Caco-2 (cell line): ENCODE data around the gene CAMK2D. TPM values are rescaled to one million over a fixed set of nuclear protein-coding genes. Genes with fewer than 3 reads are reported as not detected.

ENCODE experiments used
- BruUV-seq: library from RNA; stranded (reverse); fragments of 400-500 nt; replicated peaks from 2 replicates; lab custom pipeline; 2021; lab: Mats Ljungman, UMichigan
- CTCF ChIA-PET: fragments of 300-600 bp; sonication (Branson Sonifier 250); formaldehyde crosslinking; loops from one replicate; lab custom pipeline; 2022; ENCODE audit warnings: antibody characterized with exemption; lab: Charles Lee
- POLR2A ChIA-PET: fragments of 300-600 bp; sonication (Branson Sonifier 250); formaldehyde crosslinking; loops from one replicate; lab custom pipeline; 2022; ENCODE audit warnings: antibody characterized with exemption; lab: Charles Lee
- DNase-seq, 2 experiments: peaks; one replicate each; pipeline versions ENCODE4 v3.0.0 to v3.0.0-alpha.2; 2020 to 2022
- H3K27me3 ChIP-seq: replicated peaks from 2 replicates; pipeline ENCODE4 v1.6.0; 2011; ENCODE audit warnings: low read length; ENCODE audit not compliant: control insufficient read depth, insufficient read depth
- H3K36me3 ChIP-seq: 2 replicates; pipeline ENCODE4 v1.5.1; 2011; ENCODE audit warnings: low read length; ENCODE audit not compliant: control insufficient read depth, insufficient read depth
- H3K4me1 ChIP-seq: fragments of 250-450 bp; sonication (Bioruptor Pico); 2 replicates; pipeline ENCODE4 v1.5.1; 2020; ENCODE audit warnings: mild to moderate bottlenecking
- H3K4me3 ChIP-seq: 2 replicates; pipeline ENCODE4 v1.5.1; 2011; ENCODE audit warnings: low read depth, mild to moderate bottlenecking, control low read depth, low read length
- H3K9me3 ChIP-seq: fragments of 250-450 bp; sonication (Bioruptor Pico); 2 replicates; pipeline ENCODE4 v1.5.1; 2020; ENCODE audit warnings: mild to moderate bottlenecking, moderate library complexity
- H3K27ac Mint-ChIP-seq: one replicate; pipeline ENCODE4 v1.8.0; 2022; ENCODE audit warnings: mixed read lengths; ENCODE audit not compliant: unreplicated experiment
- H3K27me3 Mint-ChIP-seq: one replicate; pipeline ENCODE4 v1.8.0; 2022; ENCODE audit warnings: mixed read lengths; ENCODE audit not compliant: insufficient read depth, unreplicated experiment
- H3K36me3 Mint-ChIP-seq: one replicate; pipeline ENCODE4 v1.8.0; 2022; ENCODE audit warnings: mild to moderate bottlenecking, mixed read lengths; ENCODE audit not compliant: insufficient read depth, unreplicated experiment
- H3K4me1 Mint-ChIP-seq: one replicate; pipeline ENCODE4 v1.8.0; 2022; ENCODE audit warnings: low read depth, mixed read lengths; ENCODE audit not compliant: unreplicated experiment
- H3K4me3 Mint-ChIP-seq: one replicate; pipeline ENCODE4 v1.8.0; 2022; ENCODE audit warnings: mild to moderate bottlenecking, moderate library complexity, mixed read lengths; ENCODE audit not compliant: unreplicated experiment
- H3K9me3 Mint-ChIP-seq: one replicate; pipeline ENCODE4 v1.8.0; 2022; ENCODE audit warnings: mixed read lengths; ENCODE audit not compliant: unreplicated experiment
- intact Hi-C: fragments of 100-400 bp; cut with micrococcal nuclease; formaldehyde crosslinking; loops from one replicate; pipeline ENCODE4 v1.10.0; 2022; ENCODE audit not compliant: unreplicated experiment
- total RNA-seq: library from RNA; stranded (reverse); gene quantifications from 2 replicates; pipeline ENCODE4 v1.2.3, GENCODE V29; 2022
- TF ChIP-seq, protein P1 (sequence below), 2 experiments: fragments of 200-600 bp in 1 of 2; IDR thresholded peaks; 1 replicate in 1 of 2; 2 replicates in 1 of 2; pipeline versions ENCODE4 v1.5.1 to v1.8.0; 2011 to 2022; ENCODE audit warnings: antibody characterized with exemption in 1 of 2, control low read depth in 1 of 2, inconsistent platforms in 1 of 2, low read depth in 1 of 2, low read length in 1 of 2, mild to moderate bottlenecking in 1 of 2, moderate library complexity in 1 of 2; ENCODE audit not compliant: insufficient read depth in 1 of 2, severe bottlenecking in 1 of 2, unreplicated experiment in 1 of 2

The CAMK2D gene
- total RNA-seq, 1 experiment from 2014 or later, result 65.6 TPM

DNA sequence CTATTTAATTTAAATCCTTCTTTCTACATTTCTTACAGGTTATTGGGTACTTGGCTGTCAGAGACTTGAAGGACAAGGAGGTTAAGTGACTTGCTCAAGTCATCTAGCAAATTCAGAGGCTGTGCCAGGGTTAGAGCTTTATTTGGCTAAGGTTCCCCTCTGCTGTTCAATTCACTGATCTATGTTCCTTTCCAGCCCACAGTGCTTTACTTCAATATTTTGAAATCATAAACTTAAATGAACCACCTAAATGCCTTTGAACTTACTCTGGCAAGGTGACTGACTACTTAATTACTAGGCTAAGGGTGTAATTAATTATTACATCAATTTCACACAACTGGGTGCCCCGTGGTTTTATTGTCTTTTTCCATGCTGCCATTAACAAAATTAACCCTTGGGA, 288.7 kb downstream of the CAMK2D start:
- Histone ChIP-seq H3K9me3 (peaks cover 10% of the 10 kb centered on the region), H3K36me3 (no peaks in the 10 kb centered on the region; the same call in 1 of the 2 replicates), H3K27me3 (no peaks in the 10 kb centered on the region), H3K4me1 (peaks cover 52% of the 10 kb centered on the region), H3K4me3 (no peak overlapping the region)
- CTCF ChIA-PET, result no interaction called here
- Mint-ChIP-seq H3K27me3 (no peaks in the 10 kb centered on the region), H3K36me3 (peaks cover 28% of the 10 kb centered on the region), H3K27ac (no peak overlapping the region), H3K9me3 (peaks cover 23% of the 10 kb centered on the region), H3K4me1 (peaks cover 32% of the 10 kb centered on the region), H3K4me3 (no peak overlapping the region)
- no peak for DNase-seq
- POLR2A ChIA-PET, result no interaction called here
- no TSS peak for BruUV-seq
- TF ChIP-seq, protein P1, sequence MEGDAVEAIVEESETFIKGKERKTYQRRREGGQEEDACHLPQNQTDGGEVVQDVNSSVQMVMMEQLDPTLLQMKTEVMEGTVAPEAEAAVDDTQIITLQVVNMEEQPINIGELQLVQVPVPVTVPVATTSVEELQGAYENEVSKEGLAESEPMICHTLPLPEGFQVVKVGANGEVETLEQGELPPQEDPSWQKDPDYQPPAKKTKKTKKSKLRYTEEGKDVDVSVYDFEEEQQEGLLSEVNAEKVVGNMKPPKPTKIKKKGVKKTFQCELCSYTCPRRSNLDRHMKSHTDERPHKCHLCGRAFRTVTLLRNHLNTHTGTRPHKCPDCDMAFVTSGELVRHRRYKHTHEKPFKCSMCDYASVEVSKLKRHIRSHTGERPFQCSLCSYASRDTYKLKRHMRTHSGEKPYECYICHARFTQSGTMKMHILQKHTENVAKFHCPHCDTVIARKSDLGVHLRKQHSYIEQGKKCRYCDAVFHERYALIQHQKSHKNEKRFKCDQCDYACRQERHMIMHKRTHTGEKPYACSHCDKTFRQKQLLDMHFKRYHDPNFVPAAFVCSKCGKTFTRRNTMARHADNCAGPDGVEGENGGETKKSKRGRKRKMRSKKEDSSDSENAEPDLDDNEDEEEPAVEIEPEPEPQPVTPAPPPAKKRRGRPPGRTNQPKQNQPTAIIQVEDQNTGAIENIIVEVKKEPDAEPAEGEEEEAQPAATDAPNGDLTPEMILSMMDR (IDR thresholded peaks at IDR 0.05; ENCODE audit: insufficient read depth in 1 of 2, low read depth in 1 of 2, low read length in 1 of 2, severe bottlenecking in 1 of 2, unreplicated experiment in 1 of 2), result no peak
- intact Hi-C loops, result loop anchor here (5.0 kb wide), 1 partner anchor 71 kb away; no protein-coding TSS in a partner anchor

GRCh38 chr4:113471146-113471860, 290.2 kb downstream of the CAMK2D start:
- Histone ChIP-seq H3K9me3 (no peaks in the 10 kb centered on the region), H3K4me3 (no peak overlapping the region), H3K36me3 (no peaks in the 10 kb centered on the region), H3K4me1 (peaks cover 50% of the 10 kb centered on the region), H3K27me3 (no peaks in the 10 kb centered on the region)
- no peak for DNase-seq
- no TSS peak for BruUV-seq
- Mint-ChIP-seq H3K9me3 (peaks cover 23% of the 10 kb centered on the region), H3K27me3 (no peaks in the 10 kb centered on the region), H3K4me1 (peaks cover 33% of the 10 kb centered on the region), H3K36me3 (peaks cover 20% of the 10 kb centered on the region), H3K4me3 (no peak overlapping the region), H3K27ac (peak overlapping the region; percentile 6)
- TF ChIP-seq, protein P1 (IDR thresholded peaks at IDR 0.05; ENCODE audit: insufficient read depth in 1 of 2, low read depth in 1 of 2, low read length in 1 of 2, severe bottlenecking in 1 of 2, unreplicated experiment in 1 of 2), result no peak
- intact Hi-C loops, result loop anchor here (5.0 kb wide), 1 partner anchor 69 kb away; no protein-coding TSS in a partner anchor
- CTCF ChIA-PET, result no interaction called here
- POLR2A ChIA-PET, result no interaction called here

DNA sequence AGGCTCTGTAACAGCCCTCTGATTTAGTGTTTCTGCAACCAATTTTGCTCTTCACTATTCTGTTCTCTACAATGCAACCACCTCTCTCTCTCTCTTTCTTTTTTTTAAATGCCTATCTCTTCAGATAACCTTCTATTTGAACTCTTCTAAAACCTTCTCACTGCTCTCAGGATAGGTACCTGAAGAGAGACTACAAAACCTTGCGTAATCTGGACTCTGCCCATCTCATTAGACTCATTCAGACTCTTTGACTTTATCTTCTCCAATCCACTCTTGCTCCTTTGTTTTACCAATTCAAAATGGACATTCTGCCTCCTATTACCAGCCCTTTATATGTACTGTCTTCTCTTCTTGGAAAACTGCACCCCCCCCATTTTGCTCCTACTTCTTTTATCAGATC, 291.6 kb downstream of the CAMK2D start:
- Mint-ChIP-seq H3K27ac (peak overlapping the region; percentile 8), H3K4me1 (peaks cover 33% of the 10 kb centered on the region), H3K36me3 (peaks cover 19% of the 10 kb centered on the region), H3K27me3 (no peaks in the 10 kb centered on the region), H3K9me3 (peaks cover 23% of the 10 kb centered on the region), H3K4me3 (peak overlapping the region; percentile 12)
- ChIA-PET POLR2A (no interaction called here), CTCF (no interaction called here)
- DNase-seq, result peak; percentile 44 to 46
- TF ChIP-seq, protein P1 (IDR thresholded peaks at IDR 0.05; ENCODE audit: insufficient read depth in 1 of 2, low read depth in 1 of 2, low read length in 1 of 2, severe bottlenecking in 1 of 2, unreplicated experiment in 1 of 2), result no peak
- no peaks in the 10 kb centered on the region for H3K36me3 ChIP-seq
- peaks cover 38% of the 10 kb centered on the region for H3K4me1 ChIP-seq
- H3K4me3 ChIP-seq, result no peak overlapping the region
- no peaks in the 10 kb centered on the region for H3K27me3 ChIP-seq
- BruUV-seq, result no TSS peak
- intact Hi-C loops, result loop anchor here (5.0 kb wide), 2 partner anchors 68 to 292 kb away; partner anchors contain the start of gene CAMK2D
- H3K9me3 ChIP-seq, result no peaks in the 10 kb centered on the region
